ENCODE results near the gene GPR101. TPM values are rescaled to one million over a fixed set of nuclear protein-coding genes. Genes with fewer than 3 reads are reported as not detected.

GPR101 gene
- total RNA-seq, 4 donors from 2014 or later = not detected

GRCh38 chrX:137062915-137063617 lies 29.3 kb upstream of the GPR101 start:
- Histone ChIP-seq H3K27me3 (no peaks in the 10 kb centered on the region), H3K4me3 (no peak overlapping the region), H3K4me1 (no peaks in the 10 kb centered on the region), H3K36me3 (no peaks in the 10 kb centered on the region), H3K27ac (no peak overlapping the region), H3K9me3 (no peaks in the 10 kb centered on the region)
- DNase-seq (ENCODE audit: low spot score in 2 of 2) = no peak
- no peak for TF ChIP-seq POLR2AphosphoS5 (IDR thresholded peaks at IDR 0.05)
- TF ChIP-seq POLR2A (IDR thresholded peaks at IDR 0.05) = no peak
- TF ChIP-seq CTCF (IDR thresholded peaks at IDR 0.05) = no peak
- 48% methylated on average over 4 of the region's 4 CpGs for WGBS

- WGBS = 57% methylated on average over 1 of the region's 2 CpGs
- no peaks in the 10 kb centered on the region for H3K9me3 ChIP-seq
- no peak for DNase-seq (ENCODE audit: low spot score in 2 of 2)
- no peaks in the 10 kb centered on the region for H3K36me3 ChIP-seq
- TF ChIP-seq POLR2AphosphoS5 (IDR thresholded peaks at IDR 0.05) (no peak), CTCF (IDR thresholded peaks at IDR 0.05) (no peak), EP300 (IDR thresholded peaks at IDR 0.05) (no peak), POLR2A (IDR thresholded peaks at IDR 0.05) (no peak)
- no peak overlapping the region for H3K4me3 ChIP-seq
- no peaks in the 10 kb centered on the region for H3K27me3 ChIP-seq
- no peak overlapping the region for H3K27ac ChIP-seq
- H3K4me1 ChIP-seq = no peaks in the 10 kb centered on the region
Measured at GRCh38 chrX:137058339-137059127, 24.7 kb upstream of the GPR101 start.

DNA sequence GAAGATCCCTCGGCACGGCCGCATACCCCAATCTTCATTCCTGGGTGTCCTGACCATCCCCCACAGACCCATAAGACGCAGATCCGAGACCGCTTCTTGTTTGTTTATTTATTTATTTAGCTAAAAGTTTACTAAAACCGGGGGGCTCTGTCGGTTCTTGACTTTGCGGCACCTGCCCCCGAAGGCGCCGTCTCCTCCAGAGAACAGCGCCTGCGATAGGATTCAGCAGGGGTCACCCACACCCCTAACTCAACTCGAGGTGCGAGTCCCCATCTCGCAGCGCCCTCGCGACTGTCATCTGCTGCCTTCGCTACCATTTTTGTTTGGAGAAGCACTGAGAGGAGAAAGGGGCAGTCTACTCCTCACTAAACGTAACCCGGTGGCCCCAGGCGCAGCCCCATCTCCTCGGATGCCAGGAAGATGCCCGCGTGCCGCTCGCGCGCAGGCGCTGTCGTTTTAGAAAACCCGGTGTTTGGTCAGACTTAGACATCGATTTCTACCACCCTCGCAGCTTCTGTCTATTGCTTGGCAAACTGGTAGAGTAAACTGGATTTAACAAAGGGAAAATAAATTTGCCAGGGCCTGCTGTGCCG lies 18.9 kb upstream of the GPR101 start:
- peak overlapping the region; percentile 45 for H3K4me3 ChIP-seq
- H3K36me3 ChIP-seq = no peaks in the 10 kb centered on the region
- no peaks in the 10 kb centered on the region for H3K9me3 ChIP-seq
- WGBS = 40% methylated on average over 37 of the region's 37 CpGs
- H3K4me1 ChIP-seq = peaks cover 14% of the 10 kb centered on the region
- H3K27me3 ChIP-seq = peaks cover 3% of the 10 kb centered on the region
- DNase-seq (ENCODE audit: low spot score in 2 of 2) = peak in 1 of 2 donors; percentile 56
- TF ChIP-seq EP300 (IDR thresholded peaks at IDR 0.05) (no peak), CTCF (IDR thresholded peaks at IDR 0.05) (no peak)
- H3K27ac ChIP-seq = no peak overlapping the region

GRCh38 chrX:137051978-137052642 lies 18.3 kb upstream of the GPR101 start:
- 12% methylated on average over 13 of the region's 37 CpGs for WGBS

More at GRCh38 chrX:137051978-137052642, 18.3 kb upstream of the GPR101 start:
- Histone ChIP-seq H3K36me3 (no peaks in the 10 kb centered on the region), H3K9me3 (no peaks in the 10 kb centered on the region), H3K27ac (no peak overlapping the region), H3K4me1 (peaks cover 14% of the 10 kb centered on the region), H3K4me3 (peak overlapping the region; percentile 45), H3K27me3 (peaks cover 3% of the 10 kb centered on the region)
- DNase-seq (ENCODE audit: low spot score in 2 of 2) = peak; percentile 61 to 77
- TF ChIP-seq CTCF (IDR thresholded peaks at IDR 0.05) = peak; percentile 24 to 78
- no peak for TF ChIP-seq POLR2A (IDR thresholded peaks at IDR 0.05)
